Heart left ventricle (tissue), 16 donors: ENCODE data around the gene NUDT3. TPM values are rescaled to one million over a fixed set of nuclear protein-coding genes. Genes with fewer than 3 reads are reported as not detected.

Experiments
- ATAC-seq, 4 donors: fragments of 200-7000 bp; cut with Tn5 transposase; one replicate each; pipeline ENCODE4 v1.9.1; 2020 to 2022; ENCODE audit warnings: moderate library complexity in 4 of 4, mild to moderate bottlenecking in 3 of 4, moderate number of reproducible peaks in 1 of 4
- DNase-seq, 5 donors: peaks; one replicate each; pipeline ENCODE4 v3.0.0-alpha.2; 2020
- H3K27ac ChIP-seq, 12 donors: fragments of 200-600 bp; sonication (generic) in 4 of 12; one replicate each; pipeline versions ENCODE4 v1.5.0 to v1.8.0; 2016 to 2022; ENCODE audit warnings: mild to moderate bottlenecking in 2 of 12
- H3K27me3 ChIP-seq, 9 donors: fragments of 200-600 bp; sonication (generic) in 2 of 9; one replicate each; pipeline versions ENCODE4 v1.5.1 to v1.8.0; 2016 to 2022; ENCODE audit warnings: mild to moderate bottlenecking in 3 of 9
- H3K36me3 ChIP-seq, 9 donors: fragments of 200-600 bp; sonication (generic) in 2 of 9; one replicate each; pipeline versions ENCODE4 v1.5.0 to v1.8.0; 2018 to 2022; ENCODE audit warnings: mild to moderate bottlenecking in 2 of 9
- H3K4me1 ChIP-seq, 12 donors: fragments of 200-600 bp; sonication (generic) in 4 of 12; one replicate each; pipeline versions ENCODE4 v1.5.0 to v1.8.0; 2016 to 2022; ENCODE audit warnings: mild to moderate bottlenecking in 3 of 12
- H3K4me3 ChIP-seq, 12 donors: fragments of 200-600 bp; sonication (generic) in 4 of 12; one replicate each; pipeline versions ENCODE4 v1.5.0 to v1.8.0; 2017 to 2022; ENCODE audit warnings: mild to moderate bottlenecking in 9 of 12, moderate library complexity in 4 of 12
- H3K9me3 ChIP-seq, 12 donors: fragments of 200-600 bp; sonication (generic) in 4 of 12; one replicate each; pipeline versions ENCODE4 v1.5.0 to v1.8.0; 2016 to 2022; ENCODE audit warnings: mild to moderate bottlenecking in 1 of 12
- CTCF ChIP-seq, 12 donors: fragments of 200-600 bp; sonication (generic) in 4 of 12; IDR thresholded peaks; one replicate each; pipeline versions ENCODE4 v1.5.0 to v1.8.0; 2018 to 2022; ENCODE audit warnings: antibody characterized with exemption in 12 of 12, mild to moderate bottlenecking in 5 of 12
- POLR2A ChIP-seq, 2 donors: fragments of 450-650 bp; IDR thresholded peaks; one replicate each; pipeline ENCODE4 v1.6.1; 2017; ENCODE audit warnings: antibody characterized with exemption in 2 of 2, mild to moderate bottlenecking in 2 of 2, moderate library complexity in 2 of 2
- WGBS, 4 donors: extraction: QIAGEN DNeasy Blood & Tissue Kit in 2 of 4; methylation state at CpG; one replicate each; pipeline versions ENCODE4 v1.1.5 to v1.1.7; 2013 to 2018; 5-methylcytosine and 5-hydroxymethylcytosine counted together
- intact Hi-C, 10 donors: fragments of 100-400 bp; cut with DNase I; formaldehyde crosslinking; loops; one replicate each; pipeline versions ENCODE4 v1.11.1 to v1.14.2; 2022
- polyA plus RNA-seq, 2 donors: library from polyadenylated mRNA; stranded (reverse); fragments of 200-250 nt; gene quantifications; one replicate each; pipeline ENCODE4 v1.2.3, GENCODE V29; 2013
- total RNA-seq, 9 donors: library from RNA; depleted of rRNA in 2 of 9; stranded (reverse); fragments of >200 nt in 2 of 9; fragmentation: NEBNext Ultra II Directional in 3 of 9; extraction: Animal tissue kit (Norgen Biotek cat#: 25700) in 3 of 9; gene quantifications; one replicate each; pipeline versions ENCODE4 v1.1.0 to v1.2.4, GENCODE V29; 2016 to 2023
- donor health status: ischemic (EF 13 %, LVEDD 7.1; RV severe dilation, severe dysfunction).
- donor health status: healthy with polysubstance abuse.
- donor health status: DM: no; HTN: yes; CAD: no.
- donor health status: DM: no; HTN: no; CAD: no.
- donor health status: ischemic (EF 25% LVEDD 6.9; RV normal size, moderate dysfunction).
- donor health status: ischemic (EF 25% LVEDD 5.7; RV mildly dilated, moderate dysfunction).
- donor health status: healthy.
- donor health status: DM: yes; HTN: yes; CAD: no.
- donor health status: ischemic (EF 35%, LVEDD 5.7; RV mildly dilated, moderate dysfunction).
- donor health status: nonischemic (EF 11% LVEDD 7.7; RV severe dilation, severe dysfunction).
- donor health status: DM: yes; HTN: yes; CAD: no.
- donor health status: PGD.
- donor health status: ischemic (EF 29% LVEDD 5.4; RV normal size, mild dysfunction).
- donor health status: nonischemic (EF 23%, LVEDD 6.1; RV moderate dilation, normal function).

Gene NUDT3
- total and polyA plus RNA-seq, 11 donors = 15.9 to 68.4 (median 54.5) TPM

GRCh38 chr6:34275128-34275804 lies 117.2 kb downstream of the NUDT3 start:
- 79 to 94% (median 88%) methylated on average over 3 of the region's 3 CpGs for WGBS, 4 donors
- TF ChIP-seq CTCF (IDR thresholded peaks at IDR 0.05) (no peak), POLR2A (IDR thresholded peaks at IDR 0.05) (no peak)
- Histone ChIP-seq H3K4me1 (peaks cover 0 to 68% (median 33%) of the 10 kb centered on the region in 12 donors), H3K27me3 (no peaks in the 10 kb centered on the region), H3K27ac (peak overlapping the region in 7 of 12 donors; percentile 9 to 70 (median 51)), H3K4me3 (no peak overlapping the region), H3K9me3 (no peaks in the 10 kb centered on the region), H3K36me3 (peaks cover 0 to 19% (median 0%) of the 10 kb centered on the region in 9 donors)
- intact Hi-C loops = loop anchor here in 2 of 10 donors (10.0 kb wide), 2 partner anchors 60 to 110 kb away; no protein-coding TSS in a partner anchor
- ATAC-seq (no peak), DNase-seq (no peak)

DNA sequence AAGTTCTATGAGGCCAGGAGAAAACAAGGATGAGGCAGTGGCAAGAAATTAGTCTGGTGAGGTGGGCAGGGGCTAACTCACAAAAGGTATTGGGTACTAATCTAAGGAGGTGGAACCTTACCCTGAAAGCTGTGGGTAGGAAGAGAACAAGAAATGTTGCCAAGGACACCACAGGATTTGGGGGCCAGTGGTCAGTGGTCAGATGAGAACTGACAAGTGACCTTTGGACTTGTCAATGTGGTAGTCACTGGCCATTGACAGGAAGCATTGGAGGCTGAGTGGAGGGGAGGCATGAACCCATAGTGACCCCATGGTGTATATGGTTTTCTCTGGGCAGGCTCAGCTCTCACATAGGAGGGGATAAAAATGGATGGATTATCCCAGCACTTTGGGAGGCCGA lies 118.3 kb downstream of the NUDT3 start:
- H3K27ac ChIP-seq = peak overlapping the region in 7 of 12 donors; percentile 41 to 73 (median 59)
- intact Hi-C loops = loop anchor here in 2 of 10 donors (10.0 kb wide), 2 partner anchors 61 to 111 kb away; no protein-coding TSS in a partner anchor
- no peak for ATAC-seq
- H3K4me3 ChIP-seq = no peak overlapping the region
- H3K4me1 ChIP-seq = peaks cover 0 to 57% (median 28%) of the 10 kb centered on the region in 12 donors
- no peak for TF ChIP-seq POLR2A (IDR thresholded peaks at IDR 0.05)
- TF ChIP-seq CTCF (IDR thresholded peaks at IDR 0.05) = no peak
- H3K9me3 ChIP-seq = no peaks in the 10 kb centered on the region
- H3K36me3 ChIP-seq = peaks cover 0 to 8% (median 0%) of the 10 kb centered on the region in 9 donors
- WGBS, 4 donors = 88 to 100% (median 94%) methylated on average over 1 of the region's 1 CpG
- no peak for DNase-seq
- no peaks in the 10 kb centered on the region for H3K27me3 ChIP-seq

DNA sequence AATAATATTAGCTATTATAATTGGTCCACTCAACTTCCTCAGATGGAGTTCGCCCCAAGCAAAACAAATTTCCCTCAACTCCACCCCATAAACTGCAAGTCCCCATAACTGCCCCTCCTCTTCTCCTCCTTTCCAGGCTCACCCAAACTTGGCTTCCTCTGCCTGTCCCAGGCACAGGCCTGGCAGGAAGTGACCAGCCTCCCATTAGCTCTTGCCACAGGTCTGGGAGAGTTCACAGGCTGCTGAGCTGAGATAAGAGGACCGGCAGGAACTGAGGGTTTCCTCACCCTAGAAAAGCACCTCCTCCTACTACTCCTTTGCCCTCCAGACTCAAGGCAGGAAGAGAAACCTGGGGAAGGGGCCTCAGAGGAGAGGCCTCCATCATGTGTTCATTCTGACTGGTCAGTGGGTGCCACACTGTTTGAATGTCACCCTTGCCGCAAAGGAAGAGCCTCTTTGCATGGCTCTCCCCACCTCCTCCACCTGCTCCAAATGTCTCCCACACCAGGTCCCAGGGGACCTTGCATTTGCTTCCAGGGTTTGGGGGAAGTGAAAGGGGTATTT lies 119.1 kb downstream of the NUDT3 start:
- intact Hi-C loops = loop anchor here in 2 of 10 donors (10.0 kb wide), 2 partner anchors 61 to 111 kb away; no protein-coding TSS in a partner anchor
- H3K36me3 ChIP-seq = peaks cover 0 to under 1% (median 0%) of the 10 kb centered on the region in 9 donors
- WGBS, 4 donors = 38 to 54% (median 46%) methylated on average over 3 of the region's 3 CpGs
- TF ChIP-seq POLR2A (IDR thresholded peaks at IDR 0.05) (no peak), CTCF (IDR thresholded peaks at IDR 0.05) (no peak)
- no peaks in the 10 kb centered on the region for H3K9me3 ChIP-seq
- ATAC-seq (peak; percentile 64 to 93 (median 84)), DNase-seq (peak; percentile 72 to 82 (median 78))
- H3K4me3 ChIP-seq = no peak overlapping the region
- H3K27ac ChIP-seq = peak overlapping the region in 11 of 12 donors; percentile 41 to 73 (median 59)
- H3K4me1 ChIP-seq = peaks cover 0 to 52% (median 26%) of the 10 kb centered on the region in 12 donors
- H3K27me3 ChIP-seq = no peaks in the 10 kb centered on the region
